Testis (tissue), 2 donors: ENCODE results near the gene CHRNB4.

Source experiments
- POLR2A ChIP-seq: fragments of 450-650 bp; IDR thresholded peaks from one replicate; pipeline ENCODE4 v1.6.1; 2017; ENCODE audit warnings: antibody characterized with exemption, mild to moderate bottlenecking, moderate library complexity
- TF ChIP-seq, protein P1 (sequence below), 3 experiments: fragments of 450-650 bp in 2 of 3; fragments of 200-600 bp in 1 of 3; sonication (generic) in 1 of 3; IDR thresholded peaks; one replicate each; pipeline ENCODE4 v1.5.1; 2016 to 2019; ENCODE audit warnings: antibody characterized with exemption in 3 of 3, mild to moderate bottlenecking in 2 of 3, moderate library complexity in 1 of 3

DNA sequence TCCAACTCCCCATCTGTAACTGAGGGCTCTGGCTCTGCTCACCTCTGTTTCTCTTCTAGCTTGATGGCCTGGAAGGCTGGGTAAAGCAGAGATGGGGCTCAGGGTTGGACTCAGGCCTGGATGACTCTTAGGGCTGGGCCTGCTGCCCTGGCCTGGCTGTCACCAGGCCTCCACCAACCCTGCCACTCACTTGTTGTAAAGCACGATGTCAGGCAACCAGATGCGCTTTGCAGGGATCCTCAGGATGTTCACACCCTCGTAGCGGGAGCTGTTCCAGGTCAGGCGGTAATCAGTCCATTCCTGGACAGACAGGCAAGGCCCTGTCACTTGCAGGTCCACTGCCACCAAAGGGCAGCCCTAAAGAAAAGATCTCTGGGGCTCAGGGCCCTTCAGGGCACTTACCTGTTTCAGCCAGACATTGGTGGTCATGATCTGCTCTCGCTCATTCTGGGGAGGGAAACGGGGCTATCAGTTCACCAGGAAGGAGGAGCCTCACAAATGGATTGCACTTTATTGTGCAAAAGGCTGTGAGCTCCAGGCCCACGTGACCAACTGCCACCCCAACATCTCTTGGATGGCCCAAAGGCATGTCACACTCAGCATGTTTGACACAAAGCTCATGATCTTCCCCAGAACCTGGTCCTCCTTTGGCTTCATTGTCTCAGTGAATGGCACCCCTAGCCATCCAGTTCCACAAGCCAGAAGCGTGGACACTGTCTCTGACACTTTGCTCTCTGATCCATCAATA lies 9.9 kb downstream of the CHRNB4 start:
- TF ChIP-seq, protein P1, sequence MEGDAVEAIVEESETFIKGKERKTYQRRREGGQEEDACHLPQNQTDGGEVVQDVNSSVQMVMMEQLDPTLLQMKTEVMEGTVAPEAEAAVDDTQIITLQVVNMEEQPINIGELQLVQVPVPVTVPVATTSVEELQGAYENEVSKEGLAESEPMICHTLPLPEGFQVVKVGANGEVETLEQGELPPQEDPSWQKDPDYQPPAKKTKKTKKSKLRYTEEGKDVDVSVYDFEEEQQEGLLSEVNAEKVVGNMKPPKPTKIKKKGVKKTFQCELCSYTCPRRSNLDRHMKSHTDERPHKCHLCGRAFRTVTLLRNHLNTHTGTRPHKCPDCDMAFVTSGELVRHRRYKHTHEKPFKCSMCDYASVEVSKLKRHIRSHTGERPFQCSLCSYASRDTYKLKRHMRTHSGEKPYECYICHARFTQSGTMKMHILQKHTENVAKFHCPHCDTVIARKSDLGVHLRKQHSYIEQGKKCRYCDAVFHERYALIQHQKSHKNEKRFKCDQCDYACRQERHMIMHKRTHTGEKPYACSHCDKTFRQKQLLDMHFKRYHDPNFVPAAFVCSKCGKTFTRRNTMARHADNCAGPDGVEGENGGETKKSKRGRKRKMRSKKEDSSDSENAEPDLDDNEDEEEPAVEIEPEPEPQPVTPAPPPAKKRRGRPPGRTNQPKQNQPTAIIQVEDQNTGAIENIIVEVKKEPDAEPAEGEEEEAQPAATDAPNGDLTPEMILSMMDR (IDR thresholded peaks at IDR 0.05), result no peak
- TF ChIP-seq POLR2A, result no peak
